DOHH2 (cell line): ENCODE data around the gene MAPK12.

ENCODE experiments used
- H3F3A ChIP-seq: fragments of 200-600 bp; sonication (generic), shearing (Covaris generic); 2 replicates; pipeline ENCODE4 v1.6.0; 2016; ENCODE audit warnings: antibody characterized with exemption, mild to moderate bottlenecking; ENCODE audit not compliant: control insufficient read depth, insufficient read depth
- H3K27ac ChIP-seq: fragments of 200-600 bp; sonication (generic); 2 replicates; pipeline ENCODE4 v1.5.1; 2014; ENCODE audit warnings: low read depth, mild to moderate bottlenecking, low read length, moderate library complexity
- H3K27me3 ChIP-seq: fragments of 200-600 bp; sonication (generic); 2 replicates; pipeline ENCODE4 v1.6.1; 2014; ENCODE audit warnings: mild to moderate bottlenecking, low read length, mixed read lengths; ENCODE audit not compliant: control insufficient read depth
- H3K36me3 ChIP-seq: fragments of 200-600 bp; sonication (generic); 2 replicates; pipeline ENCODE4 v1.6.1; 2014; ENCODE audit warnings: mild to moderate bottlenecking, low read length, moderate library complexity, mixed read lengths; ENCODE audit not compliant: control insufficient read depth
- H3K4me1 ChIP-seq: fragments of 200-600 bp; sonication (generic); 2 replicates; pipeline ENCODE4 v1.6.1; 2014; ENCODE audit warnings: mild to moderate bottlenecking, low read length, mixed read lengths; ENCODE audit not compliant: control insufficient read depth
- H3K4me2 ChIP-seq: fragments of 200-600 bp; sonication (generic); 2 replicates; pipeline ENCODE4 v1.6.0; 2014; ENCODE audit warnings: mild to moderate bottlenecking, low read length, moderate library complexity
- H3K4me3 ChIP-seq: fragments of 200-600 bp; sonication (generic); 2 replicates; pipeline ENCODE4 v1.5.1; 2014; ENCODE audit warnings: mild to moderate bottlenecking, low read length, mixed read lengths
- H3K79me2 ChIP-seq: fragments of 200-600 bp; sonication (generic); 2 replicates; pipeline ENCODE4 v1.6.1; 2014; ENCODE audit warnings: mild to moderate bottlenecking, low read length, mixed read lengths; ENCODE audit not compliant: control insufficient read depth
- H3K9me2 ChIP-seq: fragments of 200-600 bp; sonication (generic); replicated peaks from 2 replicates; pipeline ENCODE4 v1.6.1; 2014; ENCODE audit warnings: mild to moderate bottlenecking, low read length, mixed read lengths; ENCODE audit not compliant: control insufficient read depth
- H3K9me3 ChIP-seq: fragments of 200-600 bp; sonication (generic); 2 replicates; pipeline ENCODE4 v1.6.1; 2014; ENCODE audit warnings: antibody characterized with exemption, low read length, mixed read lengths; ENCODE audit not compliant: control insufficient read depth, insufficient read depth
- H4K20me1 ChIP-seq: fragments of 200-600 bp; sonication (generic); 2 replicates; pipeline ENCODE4 v1.6.0; 2014; ENCODE audit warnings: low read depth, mild to moderate bottlenecking, antibody characterized with exemption, low read length, moderate library complexity; ENCODE audit not compliant: control insufficient read depth, insufficient read depth
- EZH2phosphoT487 ChIP-seq: fragments of 200-600 bp; sonication (generic); IDR thresholded peaks from 2 replicates; pipeline ENCODE4 v1.6.1; 2017; ENCODE audit warnings: borderline replicate concordance, mild to moderate bottlenecking, antibody characterized with exemption, low read length, moderate library complexity, mixed read lengths
- TF ChIP-seq, protein P1 (sequence below): fragments of 200-600 bp; sonication (generic); IDR thresholded peaks from one replicate; pipeline ENCODE4 v1.5.1; 2014; ENCODE audit warnings: antibody characterized with exemption, mild to moderate bottlenecking, low read depth, low read length; ENCODE audit not compliant: poor library complexity, severe bottlenecking

The MAPK12 gene

GRCh38 chr22:50277761-50278160, 16.3 kb upstream of the MAPK12 start:
- no peak overlapping the region for H3K27ac ChIP-seq
- no peaks in the 10 kb centered on the region for H3K79me2 ChIP-seq
- H4K20me1 ChIP-seq: peaks cover under 1% of the 10 kb centered on the region; the same call in 1 of the 2 replicates
- no peak overlapping the region for H3K4me2 ChIP-seq
- peaks cover 76% of the 10 kb centered on the region for H3K36me3 ChIP-seq
- H3K9me2 ChIP-seq: no peaks in the 10 kb centered on the region
- TF ChIP-seq EZH2phosphoT487: no peak
- no peaks in the 10 kb centered on the region for H3K27me3 ChIP-seq
- peaks cover 8% of the 10 kb centered on the region; the same call in 1 of the 2 replicates for H3K9me3 ChIP-seq
- peaks cover 10% of the 10 kb centered on the region for H3K4me1 ChIP-seq
- no peak overlapping the region for H3K4me3 ChIP-seq
- H3F3A ChIP-seq: peaks cover 7% of the 10 kb centered on the region; the same call in 1 of the 2 replicates

DNA sequence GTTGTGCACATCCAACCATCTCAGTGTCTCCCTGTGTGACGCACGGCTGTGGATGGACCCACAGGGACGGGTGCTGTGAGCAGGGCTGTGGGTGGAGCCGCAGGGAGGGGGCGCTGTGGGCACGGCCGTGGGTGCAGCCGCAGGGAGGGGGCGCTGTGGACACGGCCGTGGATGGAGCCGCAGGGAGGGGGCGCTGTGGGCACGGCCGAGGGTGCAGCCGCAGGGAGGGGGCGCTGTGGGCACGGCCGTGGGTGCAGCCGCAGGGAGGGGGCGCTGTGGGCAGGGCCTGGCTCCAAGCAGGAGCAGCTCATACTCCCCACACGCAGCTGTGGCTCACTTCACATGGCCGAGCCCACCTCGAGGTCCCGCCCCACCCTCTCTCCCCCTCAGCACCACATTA, 14.7 kb upstream of the MAPK12 start:
- Histone ChIP-seq H3K4me2 (0 out of 2 replicates have a peak overlapping the region, but pooled peaks have one; percentile 10), H3F3A (peaks cover 10% of the 10 kb centered on the region), H3K79me2 (no peaks in the 10 kb centered on the region), H3K9me3 (peaks cover 8% of the 10 kb centered on the region; the same call in 1 of the 2 replicates), H3K27me3 (0 out of 2 replicates have a peak, but pooled peaks cover under 1% of the 10 kb centered on the region), H3K36me3 (peaks cover 59% of the 10 kb centered on the region), H4K20me1 (peaks cover 3% of the 10 kb centered on the region; the same call in 1 of the 2 replicates), H3K4me3 (no peak overlapping the region; the same call in 1 of the 2 replicates), H3K27ac (peak overlapping the region; percentile 38; the same call in 1 of the 2 replicates), H3K9me2 (no peaks in the 10 kb centered on the region), H3K4me1 (peaks cover 20% of the 10 kb centered on the region)
- TF ChIP-seq, protein P1, sequence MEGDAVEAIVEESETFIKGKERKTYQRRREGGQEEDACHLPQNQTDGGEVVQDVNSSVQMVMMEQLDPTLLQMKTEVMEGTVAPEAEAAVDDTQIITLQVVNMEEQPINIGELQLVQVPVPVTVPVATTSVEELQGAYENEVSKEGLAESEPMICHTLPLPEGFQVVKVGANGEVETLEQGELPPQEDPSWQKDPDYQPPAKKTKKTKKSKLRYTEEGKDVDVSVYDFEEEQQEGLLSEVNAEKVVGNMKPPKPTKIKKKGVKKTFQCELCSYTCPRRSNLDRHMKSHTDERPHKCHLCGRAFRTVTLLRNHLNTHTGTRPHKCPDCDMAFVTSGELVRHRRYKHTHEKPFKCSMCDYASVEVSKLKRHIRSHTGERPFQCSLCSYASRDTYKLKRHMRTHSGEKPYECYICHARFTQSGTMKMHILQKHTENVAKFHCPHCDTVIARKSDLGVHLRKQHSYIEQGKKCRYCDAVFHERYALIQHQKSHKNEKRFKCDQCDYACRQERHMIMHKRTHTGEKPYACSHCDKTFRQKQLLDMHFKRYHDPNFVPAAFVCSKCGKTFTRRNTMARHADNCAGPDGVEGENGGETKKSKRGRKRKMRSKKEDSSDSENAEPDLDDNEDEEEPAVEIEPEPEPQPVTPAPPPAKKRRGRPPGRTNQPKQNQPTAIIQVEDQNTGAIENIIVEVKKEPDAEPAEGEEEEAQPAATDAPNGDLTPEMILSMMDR: peak; percentile 100
- no peak for TF ChIP-seq EZH2phosphoT487

GRCh38 chr22:50275181-50276055, 13.9 kb upstream of the MAPK12 start:
- peaks cover 13% of the 10 kb centered on the region for H3F3A ChIP-seq
- peaks cover 56% of the 10 kb centered on the region for H3K36me3 ChIP-seq

More at GRCh38 chr22:50275181-50276055, 13.9 kb upstream of the MAPK12 start:
- Histone ChIP-seq H3K27ac (no peak overlapping the region), H3K9me2 (no peaks in the 10 kb centered on the region), H3K4me1 (peaks cover 27% of the 10 kb centered on the region), H3K4me2 (no peak overlapping the region), H3K79me2 (no peaks in the 10 kb centered on the region), H3K27me3 (0 out of 2 replicates have a peak, but pooled peaks cover 3% of the 10 kb centered on the region), H3K9me3 (peaks cover 8% of the 10 kb centered on the region; the same call in 1 of the 2 replicates), H3K4me3 (no peak overlapping the region; the same call in 1 of the 2 replicates), H4K20me1 (peaks cover 3% of the 10 kb centered on the region; the same call in 1 of the 2 replicates)
- TF ChIP-seq, protein P1: no peak
